H9 (cell line): ENCODE results near the gene CTNNAL1. TPM values are rescaled to one million over a fixed set of nuclear protein-coding genes. Genes with fewer than 3 reads are reported as not detected.

ENCODE experiments used
- DNase-seq: peaks from one replicate; pipeline ENCODE4 v3.0.0-alpha.2; 2017
- H2AFZ ChIP-seq: one replicate; pipeline ENCODE4 v1.6.1; 2013; ENCODE audit warnings: mild to moderate bottlenecking, low read length, control low read depth, moderate library complexity
- H2AK5ac ChIP-seq: 2 replicates; pipeline ENCODE4 v1.6.1; 2013; ENCODE audit warnings: low read length, control low read depth, mixed read lengths; ENCODE audit not compliant: insufficient read length
- H2BK120ac ChIP-seq: one replicate; pipeline ENCODE4 v1.6.1; 2013; ENCODE audit warnings: low read depth, mild to moderate bottlenecking, low read length, control low read depth, inconsistent platforms; ENCODE audit not compliant: poor library complexity, severe bottlenecking
- H2BK12ac ChIP-seq: 2 replicates; pipeline ENCODE4 v1.6.1; 2013; ENCODE audit warnings: low read length, control low read depth, mixed read lengths, low read depth; ENCODE audit not compliant: insufficient read length
- H2BK15ac ChIP-seq: 2 replicates; pipeline ENCODE4 v1.6.1; 2013; ENCODE audit warnings: low read depth, low read length, control low read depth
- H2BK20ac ChIP-seq: one replicate; pipeline ENCODE4 v1.6.1; 2013; ENCODE audit warnings: low read depth, mild to moderate bottlenecking, low read length, control low read depth, inconsistent platforms; ENCODE audit not compliant: poor library complexity, severe bottlenecking
- H2BK5ac ChIP-seq: 2 replicates; pipeline ENCODE4 v1.6.1; 2013; ENCODE audit warnings: low read length, control low read depth, mixed read lengths; ENCODE audit not compliant: insufficient read length
- H3K14ac ChIP-seq: 2 replicates; pipeline ENCODE4 v1.6.1; 2013; ENCODE audit warnings: low read length, control low read depth; ENCODE audit not compliant: insufficient read depth
- H3K18ac ChIP-seq: 2 replicates; pipeline ENCODE4 v1.6.1; 2013; ENCODE audit warnings: low read depth, mild to moderate bottlenecking, mixed read lengths, low read length, control low read depth; ENCODE audit not compliant: insufficient read length
- H3K23ac ChIP-seq: 2 replicates; pipeline ENCODE4 v1.6.1; 2013; ENCODE audit warnings: low read length, control low read depth, mixed read lengths, low read depth; ENCODE audit not compliant: insufficient read length
- H3K23me2 ChIP-seq: 2 replicates; pipeline ENCODE4 v1.6.1; 2013; ENCODE audit warnings: low read depth, mild to moderate bottlenecking, mixed read lengths, low read length, control low read depth; ENCODE audit not compliant: insufficient read length, poor library complexity, severe bottlenecking
- H3K27ac ChIP-seq: 2 replicates; pipeline ENCODE4 v1.5.1; 2013; ENCODE audit warnings: low read length, control low read depth, mixed read lengths, low read depth; ENCODE audit not compliant: insufficient read length
- H3K27me3 ChIP-seq: 2 replicates; pipeline ENCODE4 v1.6.1; 2013; ENCODE audit warnings: low read length, control low read depth, inconsistent platforms; ENCODE audit not compliant: insufficient read depth
- H3K4ac ChIP-seq: 2 replicates; pipeline ENCODE4 v1.6.1; 2013; ENCODE audit warnings: low read depth, mild to moderate bottlenecking, control low read depth, inconsistent platforms, low read length, moderate library complexity
- H3K4me1 ChIP-seq: 2 replicates; pipeline ENCODE4 v1.6.1; 2013; ENCODE audit warnings: low read length, control low read depth, inconsistent platforms; ENCODE audit not compliant: insufficient read depth
- H3K4me2 ChIP-seq: 2 replicates; pipeline ENCODE4 v1.6.1; 2013; ENCODE audit warnings: low read length, control low read depth, mixed read lengths; ENCODE audit not compliant: insufficient read length, insufficient read depth
- H3K56ac ChIP-seq: 2 replicates; pipeline ENCODE4 v1.6.1; 2013; ENCODE audit warnings: low read depth, mild to moderate bottlenecking, mixed read lengths, low read length, control low read depth; ENCODE audit not compliant: insufficient read length
- H3K79me1 ChIP-seq: 2 replicates; pipeline ENCODE4 v1.6.1; 2013; ENCODE audit warnings: low read depth, mild to moderate bottlenecking, moderate library complexity, low read length, control low read depth, inconsistent platforms; ENCODE audit not compliant: insufficient read depth, poor library complexity, severe bottlenecking
- H3K79me2 ChIP-seq: 2 replicates; pipeline ENCODE4 v1.6.1; 2013; ENCODE audit warnings: low read length, control low read depth, inconsistent platforms; ENCODE audit not compliant: insufficient read depth
- H3K9ac ChIP-seq: 2 replicates; pipeline ENCODE4 v1.6.1; 2013; ENCODE audit warnings: low read length, control low read depth, mixed read lengths; ENCODE audit not compliant: insufficient read length; ENCODE audit errors: extremely low read depth
- H3K9me3 ChIP-seq: one replicate; pipeline ENCODE4 v1.6.1; 2013; ENCODE audit warnings: low read depth, low read length, inconsistent platforms; ENCODE audit not compliant: control insufficient read depth
- H3T11ph ChIP-seq: one replicate; pipeline ENCODE4 v1.6.1; 2013; ENCODE audit warnings: mild to moderate bottlenecking, low read length, control low read depth, inconsistent platforms
- H4K20me1 ChIP-seq: one replicate; pipeline ENCODE4 v1.6.1; 2013; ENCODE audit not compliant: control insufficient read depth, insufficient read length, insufficient read depth
- H4K5ac ChIP-seq: 2 replicates; pipeline ENCODE4 v1.6.1; 2013; ENCODE audit warnings: low read depth, mild to moderate bottlenecking, mixed read lengths, low read length, control low read depth; ENCODE audit not compliant: insufficient read length
- H4K8ac ChIP-seq: replicated peaks from 2 replicates; pipeline ENCODE4 v1.6.1; 2013; ENCODE audit warnings: low read length, control low read depth, mixed read lengths, low read depth; ENCODE audit not compliant: insufficient read length
- H4K91ac ChIP-seq: 2 replicates; pipeline ENCODE4 v1.6.1; 2013; ENCODE audit warnings: low read depth, mild to moderate bottlenecking, moderate library complexity, mixed read lengths, low read length, control low read depth; ENCODE audit not compliant: insufficient read length
- H3K27ac Mint-ChIP-seq, 3 experiments: 2 replicates in 2 of 3; 3 replicates in 1 of 3; pipeline ENCODE4 v1.8.0; 2020 to 2021; ENCODE audit warnings: mixed read lengths in 3 of 3, mild to moderate bottlenecking in 1 of 3, moderate library complexity in 1 of 3
- H3K27me3 Mint-ChIP-seq: 2 replicates; pipeline ENCODE4 v1.8.0; 2021; ENCODE audit warnings: low read depth, mild to moderate bottlenecking, moderate library complexity, mixed read lengths
- H3K36me3 Mint-ChIP-seq, 3 experiments: 2 replicates in 2 of 3; 3 replicates in 1 of 3; pipeline ENCODE4 v1.8.0; 2020 to 2021; ENCODE audit warnings: low read depth in 3 of 3, mixed read lengths in 3 of 3; ENCODE audit not compliant: insufficient read depth in 1 of 3
- H3K4me1 Mint-ChIP-seq, 2 experiments: 2 replicates each; pipeline ENCODE4 v1.8.0; 2020; ENCODE audit warnings: mixed read lengths in 2 of 2
- H3K4me3 Mint-ChIP-seq, 2 experiments: 2 replicates in 1 of 2; 3 replicates in 1 of 2; pipeline ENCODE4 v1.8.0; 2020 to 2021; ENCODE audit warnings: mild to moderate bottlenecking in 2 of 2, mixed read lengths in 2 of 2, moderate library complexity in 1 of 2
- H3K9me3 Mint-ChIP-seq, 2 experiments: 2 replicates in 1 of 2; 3 replicates in 1 of 2; pipeline ENCODE4 v1.8.0; 2020; ENCODE audit warnings: mild to moderate bottlenecking in 2 of 2, mixed read lengths in 2 of 2, moderate library complexity in 1 of 2
- CTCF ChIP-seq: fragments of 200-600 bp; sonication (generic); conservative IDR thresholded peaks from 3 replicates; pipeline ENCODE4 v1.8.0; 2021; ENCODE audit warnings: antibody characterized with exemption, mild to moderate bottlenecking
- total RNA-seq: library from RNA; stranded (reverse); gene quantifications from 2 replicates; pipeline ENCODE4 v1.2.1, GENCODE V29; 2021

CTNNAL1 gene
- total RNA-seq, 1 experiment from 2014 or later, result 52.9 TPM

DNA sequence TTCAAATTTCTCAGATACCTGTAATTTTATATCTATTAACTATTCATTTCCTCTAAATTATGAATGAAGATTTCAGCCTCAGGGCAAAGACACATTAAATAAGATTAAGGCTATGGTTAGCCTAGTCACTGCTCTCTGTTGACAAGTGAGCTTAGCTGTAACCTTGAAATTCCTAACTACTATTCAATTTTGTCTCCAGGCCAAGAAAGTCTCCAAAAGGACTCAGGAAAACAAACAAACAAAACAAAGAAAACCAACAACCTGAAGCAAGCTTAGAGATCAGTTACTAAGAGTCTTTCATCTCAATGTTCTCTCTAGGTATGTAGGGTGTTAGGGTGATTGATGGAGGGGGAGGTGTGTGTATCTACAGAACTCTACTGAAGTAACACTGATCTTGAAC is 9.6 kb upstream of the CTNNAL1 start:
- Histone ChIP-seq H3K14ac (no peak overlapping the region), H4K5ac (no peak overlapping the region), H3K4me1 (no peaks in the 10 kb centered on the region), H3T11ph (no peak overlapping the region), H4K8ac (no peak overlapping the region), H2BK5ac (no peak overlapping the region), H3K18ac (no peak overlapping the region), H2BK120ac (no peak overlapping the region), H3K27me3 (no peaks in the 10 kb centered on the region), H3K27ac (no peak overlapping the region), H3K23me2 (no peaks in the 10 kb centered on the region), H2BK12ac (no peak overlapping the region), H2AK5ac (no peak overlapping the region), H4K20me1 (no peaks in the 10 kb centered on the region), H2BK15ac (no peak overlapping the region), H2BK20ac (no peak overlapping the region), H3K9me3 (no peaks in the 10 kb centered on the region), H3K23ac (no peak overlapping the region), H3K9ac (no peak overlapping the region), H3K4ac (no peak overlapping the region), H3K79me2 (no peaks in the 10 kb centered on the region), H3K4me2 (no peak overlapping the region), H3K56ac (no peak overlapping the region), H2AFZ (no peak overlapping the region), H3K79me1 (no peaks in the 10 kb centered on the region), H4K91ac (no peak overlapping the region)
- H3K36me3 Mint-ChIP-seq, result peaks cover 10 to 24% (median 22%) of the 10 kb centered on the region in 3 experiments
- H3K27ac Mint-ChIP-seq, result peak overlapping the region in 2 of 3 experiments; percentile 27 to 78; a peak in 2 of 7 replicates
- H3K4me1 Mint-ChIP-seq, result peaks cover 9 to 11% of the 10 kb centered on the region in 2 experiments
- H3K4me3 Mint-ChIP-seq, result no peak overlapping the region
- DNase-seq, result no peak
- no peaks in the 10 kb centered on the region for H3K9me3 Mint-ChIP-seq
- no peak for TF ChIP-seq CTCF
- H3K27me3 Mint-ChIP-seq, result no peaks in the 10 kb centered on the region
